ENCODE measurements around the gene ZNF280A.

DNA sequence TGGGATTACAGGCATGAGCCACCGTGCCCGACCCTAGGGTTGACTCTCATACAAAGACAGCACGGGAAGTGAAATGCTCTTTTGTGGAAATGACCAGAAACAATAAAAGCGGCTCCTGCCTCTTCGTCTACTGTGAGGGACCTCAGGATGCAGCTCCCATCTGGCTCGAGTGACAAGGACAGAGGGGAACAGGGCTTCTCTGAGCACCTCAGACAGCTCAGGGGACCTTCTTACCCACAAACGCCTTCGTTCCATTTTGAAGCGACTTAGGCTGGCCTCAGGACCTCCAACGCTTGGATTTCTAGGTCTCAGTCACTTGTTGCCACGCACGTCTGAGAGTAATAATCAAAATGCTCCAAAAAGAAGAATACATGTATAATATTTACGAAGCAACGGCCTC, 36.5 kb upstream of the ZNF280A start:
- TF ChIP-seq, protein P1, sequence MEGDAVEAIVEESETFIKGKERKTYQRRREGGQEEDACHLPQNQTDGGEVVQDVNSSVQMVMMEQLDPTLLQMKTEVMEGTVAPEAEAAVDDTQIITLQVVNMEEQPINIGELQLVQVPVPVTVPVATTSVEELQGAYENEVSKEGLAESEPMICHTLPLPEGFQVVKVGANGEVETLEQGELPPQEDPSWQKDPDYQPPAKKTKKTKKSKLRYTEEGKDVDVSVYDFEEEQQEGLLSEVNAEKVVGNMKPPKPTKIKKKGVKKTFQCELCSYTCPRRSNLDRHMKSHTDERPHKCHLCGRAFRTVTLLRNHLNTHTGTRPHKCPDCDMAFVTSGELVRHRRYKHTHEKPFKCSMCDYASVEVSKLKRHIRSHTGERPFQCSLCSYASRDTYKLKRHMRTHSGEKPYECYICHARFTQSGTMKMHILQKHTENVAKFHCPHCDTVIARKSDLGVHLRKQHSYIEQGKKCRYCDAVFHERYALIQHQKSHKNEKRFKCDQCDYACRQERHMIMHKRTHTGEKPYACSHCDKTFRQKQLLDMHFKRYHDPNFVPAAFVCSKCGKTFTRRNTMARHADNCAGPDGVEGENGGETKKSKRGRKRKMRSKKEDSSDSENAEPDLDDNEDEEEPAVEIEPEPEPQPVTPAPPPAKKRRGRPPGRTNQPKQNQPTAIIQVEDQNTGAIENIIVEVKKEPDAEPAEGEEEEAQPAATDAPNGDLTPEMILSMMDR (IDR thresholded peaks at IDR 0.05 in 8 of 11, conservative IDR thresholded peaks at IDR 0.05 in 3 of 11) = no peak
- TF ChIP-seq POLR2A (IDR thresholded peaks at IDR 0.05) = no peak
